CD4-positive, alpha-beta T cell treated with Interleukin-4 for 4 hours (primary cell): ENCODE data around the gene STAG3.
A peak's percentile ranks its signal among the peaks of the same experiment; 100 is the strongest.
"Not testable (repeated sequence)": the region's sequence is repeated elsewhere in the genome, so short reads cannot be mapped to it uniquely, and the experiment has no call there.

Experiments
- DNase-seq: peaks from one replicate; pipeline ENCODE4 v3.0.0-alpha.2; 2020

The STAG3 gene, protein sequence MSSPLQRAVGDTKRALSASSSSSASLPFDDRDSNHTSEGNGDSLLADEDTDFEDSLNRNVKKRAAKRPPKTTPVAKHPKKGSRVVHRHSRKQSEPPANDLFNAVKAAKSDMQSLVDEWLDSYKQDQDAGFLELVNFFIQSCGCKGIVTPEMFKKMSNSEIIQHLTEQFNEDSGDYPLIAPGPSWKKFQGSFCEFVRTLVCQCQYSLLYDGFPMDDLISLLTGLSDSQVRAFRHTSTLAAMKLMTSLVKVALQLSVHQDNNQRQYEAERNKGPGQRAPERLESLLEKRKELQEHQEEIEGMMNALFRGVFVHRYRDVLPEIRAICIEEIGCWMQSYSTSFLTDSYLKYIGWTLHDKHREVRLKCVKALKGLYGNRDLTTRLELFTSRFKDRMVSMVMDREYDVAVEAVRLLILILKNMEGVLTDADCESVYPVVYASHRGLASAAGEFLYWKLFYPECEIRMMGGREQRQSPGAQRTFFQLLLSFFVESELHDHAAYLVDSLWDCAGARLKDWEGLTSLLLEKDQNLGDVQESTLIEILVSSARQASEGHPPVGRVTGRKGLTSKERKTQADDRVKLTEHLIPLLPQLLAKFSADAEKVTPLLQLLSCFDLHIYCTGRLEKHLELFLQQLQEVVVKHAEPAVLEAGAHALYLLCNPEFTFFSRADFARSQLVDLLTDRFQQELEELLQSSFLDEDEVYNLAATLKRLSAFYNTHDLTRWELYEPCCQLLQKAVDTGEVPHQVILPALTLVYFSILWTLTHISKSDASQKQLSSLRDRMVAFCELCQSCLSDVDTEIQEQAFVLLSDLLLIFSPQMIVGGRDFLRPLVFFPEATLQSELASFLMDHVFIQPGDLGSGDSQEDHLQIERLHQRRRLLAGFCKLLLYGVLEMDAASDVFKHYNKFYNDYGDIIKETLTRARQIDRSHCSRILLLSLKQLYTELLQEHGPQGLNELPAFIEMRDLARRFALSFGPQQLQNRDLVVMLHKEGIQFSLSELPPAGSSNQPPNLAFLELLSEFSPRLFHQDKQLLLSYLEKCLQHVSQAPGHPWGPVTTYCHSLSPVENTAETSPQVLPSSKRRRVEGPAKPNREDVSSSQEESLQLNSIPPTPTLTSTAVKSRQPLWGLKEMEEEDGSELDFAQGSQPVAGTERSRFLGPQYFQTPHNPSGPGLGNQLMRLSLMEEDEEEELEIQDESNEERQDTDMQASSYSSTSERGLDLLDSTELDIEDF

DNA sequence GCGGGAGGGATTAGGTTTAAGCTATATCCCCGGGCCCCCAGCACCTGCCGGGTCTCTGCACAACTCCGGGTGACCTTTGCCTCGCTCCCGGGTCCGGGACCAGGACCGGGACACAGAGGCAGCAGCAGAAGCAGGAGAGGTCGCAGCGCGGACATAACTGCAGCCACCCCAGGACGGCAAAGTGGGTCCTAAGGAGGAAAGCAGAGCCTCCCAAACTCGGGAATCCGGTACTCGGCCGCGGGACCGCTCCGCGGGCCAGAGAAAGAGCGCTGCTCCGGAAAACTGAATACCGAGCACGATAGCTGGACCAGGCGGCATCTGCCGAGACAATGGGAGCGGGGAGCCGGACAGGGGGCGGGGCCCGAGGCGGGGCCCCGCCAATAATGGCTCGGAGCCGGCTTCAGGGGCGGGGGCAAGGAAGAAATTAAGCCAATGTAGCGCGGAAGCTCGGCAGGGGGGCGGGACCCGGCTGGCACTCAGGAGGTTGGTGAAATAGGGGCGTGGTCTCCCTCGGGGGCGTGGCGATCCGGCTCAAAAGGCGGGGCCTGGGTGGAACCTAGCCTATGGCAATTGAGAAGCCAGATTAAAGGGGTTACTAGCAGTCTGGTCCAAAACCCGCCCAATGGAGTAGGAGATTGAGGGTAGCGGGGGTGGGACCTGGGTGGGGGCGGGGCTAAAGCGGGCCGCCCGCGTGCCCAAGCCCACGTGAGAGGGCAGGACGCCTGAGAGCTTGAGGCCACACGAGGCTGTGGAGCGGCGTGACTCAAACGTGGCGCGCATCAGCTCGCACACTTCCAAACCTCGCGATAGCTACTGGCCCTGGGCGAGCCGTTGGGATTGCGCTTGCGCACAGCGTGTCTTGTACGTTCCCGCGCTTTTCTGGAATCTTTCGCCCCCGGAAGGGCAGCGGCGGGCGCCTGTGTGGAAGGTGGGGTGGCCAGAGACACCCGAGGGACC is at the start of gene STAG3, which contains the start of gene GPC2:
TSS of gene STAG3 (plus strand) at position 874 of the 957 bp plus-strand sequence. CDS start 2,639 bp downstream, outside the sequence.
TSS of gene GPC2 (minus strand) at position 337 of the 957 bp plus-strand sequence. CDS start at position 155, 182 bp downstream.
- DNase-seq: peak; percentile 97

DNA sequence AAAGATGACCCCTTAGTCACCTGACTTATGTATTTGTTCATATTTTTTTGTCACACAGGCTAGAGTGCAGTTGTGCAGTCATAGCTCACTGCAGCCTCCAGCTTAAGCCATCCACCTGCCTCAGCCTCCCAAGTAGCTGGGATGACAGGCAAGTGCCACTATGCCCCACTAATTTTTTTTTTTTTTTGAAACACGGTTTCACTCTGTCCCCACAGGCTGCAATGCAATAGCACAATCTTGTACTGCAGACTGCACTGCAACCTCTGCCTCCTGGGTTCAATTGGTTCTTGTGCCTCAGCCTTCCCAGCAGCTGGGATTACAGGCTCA is 49.1 kb upstream of the STAG3 start:
- DNase-seq: no peak

DNA sequence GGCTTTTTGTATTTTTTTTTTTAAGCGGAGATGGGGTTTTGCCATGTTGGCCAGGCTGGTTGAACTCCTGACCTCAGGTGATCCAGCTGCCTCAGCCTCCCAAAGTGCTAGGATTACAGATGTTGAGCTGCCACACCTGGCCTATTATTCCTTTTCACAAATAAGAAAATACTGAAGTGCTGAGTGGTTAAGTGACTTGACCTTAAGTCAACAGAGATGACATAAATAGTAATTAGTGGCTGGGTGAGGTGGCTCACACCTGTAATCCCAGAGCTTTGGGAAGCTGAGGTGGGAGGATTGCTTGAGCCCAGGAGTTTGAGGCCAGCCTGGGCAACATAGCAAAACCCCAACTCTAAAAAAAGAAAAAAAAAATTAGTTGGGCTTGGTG is 47.5 kb upstream of the STAG3 start:
- DNase-seq: not testable (repeated sequence)

DNA sequence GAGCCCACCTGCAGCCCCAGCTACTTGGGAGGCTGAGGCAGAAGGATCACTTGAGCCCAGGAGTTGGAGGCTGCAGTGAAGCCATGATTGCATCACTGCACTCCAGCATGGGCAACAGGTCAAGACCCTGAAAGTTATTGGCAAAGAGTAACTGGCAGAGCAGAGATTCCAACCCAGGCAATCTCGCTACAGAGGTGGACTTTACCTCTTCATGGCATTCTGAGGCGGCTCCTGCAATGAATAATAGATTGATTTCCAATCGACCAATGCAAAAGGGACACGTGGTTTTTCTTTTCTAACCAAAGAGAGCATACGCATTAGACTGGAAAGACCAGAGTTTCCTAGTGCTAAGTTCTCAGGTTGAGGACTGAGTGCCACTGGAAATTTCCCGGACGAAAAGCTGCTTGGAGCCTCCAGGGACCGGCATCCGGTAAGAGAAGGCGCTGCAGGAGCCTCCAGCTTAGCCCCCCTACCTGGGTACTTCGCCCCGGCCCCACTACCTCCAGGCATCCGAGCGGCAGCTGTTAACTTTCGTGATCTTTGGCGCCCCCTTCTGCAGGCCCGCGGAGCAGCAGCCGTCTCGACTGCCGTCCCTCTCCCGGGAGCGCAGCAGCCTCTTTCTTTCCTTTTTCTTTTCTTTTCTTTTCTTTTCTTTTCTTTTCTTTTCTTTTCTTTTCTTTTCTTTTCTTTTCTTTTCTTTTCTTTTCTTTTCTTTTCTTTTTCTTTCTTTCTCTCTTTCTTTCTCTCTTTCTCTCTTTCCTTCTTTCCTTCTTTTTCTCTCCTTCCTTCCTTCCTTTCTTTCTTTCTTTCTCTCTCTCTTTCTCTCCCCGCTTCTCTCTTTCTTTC is 46.9 kb upstream of the STAG3 start:
- DNase-seq: peak; percentile 75

DNA sequence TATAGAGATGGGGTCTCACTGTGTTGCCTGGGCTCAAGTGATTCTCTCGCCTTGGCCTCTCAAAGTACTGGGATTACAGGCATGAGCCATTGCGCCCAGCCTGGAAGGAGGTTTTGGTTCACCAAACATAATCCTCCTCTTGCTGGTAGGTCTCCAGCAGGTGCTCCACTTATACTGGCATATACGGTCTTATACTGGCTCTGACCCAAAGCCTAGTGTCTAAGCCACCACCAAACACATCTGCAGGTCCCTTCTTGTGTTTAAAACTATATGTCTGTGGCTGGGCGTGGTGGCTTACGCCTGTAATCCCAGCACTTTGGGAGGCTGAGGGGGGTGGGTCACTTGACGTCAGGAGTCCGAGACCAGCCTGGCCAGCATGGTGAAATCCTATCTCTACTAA is 45.6 kb upstream of the STAG3 start:
- no peak for DNase-seq

DNA sequence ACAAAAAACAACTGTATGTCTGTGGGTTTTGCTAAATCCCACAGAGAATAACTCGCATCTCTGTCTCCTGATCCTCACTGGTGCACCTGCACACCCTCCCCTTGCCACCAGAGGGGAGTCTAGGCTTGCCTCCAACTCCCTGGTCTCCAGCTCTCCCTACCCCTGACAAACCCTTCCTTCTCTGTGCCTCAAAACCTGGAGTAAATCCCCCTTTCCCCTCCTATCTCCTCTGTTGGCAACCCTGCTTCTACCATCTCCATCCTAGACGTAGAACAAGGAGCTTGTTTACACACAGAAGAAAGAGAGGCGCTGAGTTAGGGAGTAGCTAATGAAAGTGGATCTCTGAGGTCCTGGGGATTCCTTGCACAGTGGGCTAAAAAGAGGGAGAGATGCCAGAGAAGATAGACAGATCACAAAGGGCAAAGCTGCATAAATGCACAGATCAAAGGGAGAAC is 45.0 kb upstream of the STAG3 start:
- DNase-seq: peak; percentile 67

DNA sequence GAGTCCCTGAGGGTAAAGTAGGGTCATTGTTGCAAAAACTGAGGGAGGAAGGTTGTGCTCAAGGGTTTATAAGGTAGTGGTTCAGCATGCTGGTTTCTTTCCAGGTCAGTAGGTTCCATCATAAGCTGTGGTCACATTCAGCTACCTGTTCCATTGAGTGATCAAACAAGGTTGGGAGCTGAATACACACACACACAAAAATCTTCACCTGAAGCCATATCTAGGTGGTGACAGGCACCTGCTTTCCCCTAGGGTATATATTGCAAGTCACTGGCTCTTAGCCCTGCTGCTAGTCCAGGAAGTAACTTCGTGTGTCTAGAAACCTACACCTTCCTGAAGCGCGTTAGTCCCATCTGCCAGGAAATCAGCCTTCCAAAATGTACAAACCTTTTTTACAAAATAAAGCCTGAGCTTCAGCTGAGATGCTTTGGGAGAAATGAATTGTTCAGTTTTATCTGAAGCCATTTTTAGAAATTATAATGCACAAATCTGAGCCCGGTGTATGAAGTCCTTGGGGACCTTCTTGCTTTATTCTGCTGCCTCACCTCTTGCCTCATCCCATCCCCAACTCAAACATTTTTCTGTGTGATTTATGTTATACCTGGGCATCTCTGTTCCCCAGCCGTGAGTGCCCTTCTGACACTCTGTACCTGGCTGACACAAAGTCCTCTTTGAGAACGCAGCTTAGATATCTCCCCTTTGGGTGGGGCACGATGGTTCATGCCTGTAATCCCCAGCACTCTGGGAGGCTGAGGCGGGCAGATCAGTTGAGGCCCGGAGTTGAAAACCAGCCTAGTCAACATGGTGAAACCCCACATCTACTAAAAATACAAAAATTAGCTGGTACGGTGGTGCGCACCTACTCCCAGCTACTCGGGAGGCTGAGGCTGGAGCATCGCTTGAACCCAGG is 39.6 kb upstream of the STAG3 start:
- DNase-seq: no peak

DNA sequence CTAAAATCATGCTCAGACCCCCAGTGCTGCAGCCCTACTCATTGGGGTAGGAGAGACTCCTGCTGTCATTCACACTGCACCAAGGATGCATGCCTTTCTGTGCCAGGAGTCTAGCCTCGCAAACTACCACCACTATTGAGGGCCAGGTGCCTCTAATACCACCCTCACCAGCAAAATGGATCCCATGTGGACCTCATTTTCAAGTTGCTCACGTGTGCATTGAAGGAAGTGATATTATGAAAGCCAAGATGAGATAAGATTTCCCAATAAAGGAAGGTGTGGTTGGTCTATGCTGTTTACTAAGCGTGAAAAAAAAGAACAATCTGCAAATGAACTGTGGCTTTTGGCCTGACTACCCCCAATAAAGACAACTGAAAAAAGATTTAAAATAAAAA is 36.2 kb upstream of the STAG3 start:
- no peak for DNase-seq

DNA sequence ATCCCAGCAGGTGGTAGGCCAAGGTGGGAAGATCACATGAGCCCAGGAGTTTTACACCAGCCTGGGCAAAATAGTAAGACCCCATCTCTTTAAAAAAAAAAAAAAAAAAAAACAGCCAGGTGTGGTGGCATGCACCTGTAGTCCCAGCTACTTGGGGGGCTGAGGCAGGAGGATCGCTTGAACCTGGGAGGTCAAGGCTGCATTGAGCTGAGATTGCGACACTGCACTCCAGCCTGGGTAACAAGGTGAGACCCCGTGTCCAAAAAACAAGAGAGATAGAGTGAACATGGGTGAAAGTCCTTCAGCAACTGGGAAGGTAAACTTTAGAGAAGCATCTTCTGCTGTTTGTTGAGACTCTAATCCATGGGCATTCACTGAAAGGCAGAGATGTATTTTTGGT is 35.3 kb upstream of the STAG3 start:
- no peak for DNase-seq

DNA sequence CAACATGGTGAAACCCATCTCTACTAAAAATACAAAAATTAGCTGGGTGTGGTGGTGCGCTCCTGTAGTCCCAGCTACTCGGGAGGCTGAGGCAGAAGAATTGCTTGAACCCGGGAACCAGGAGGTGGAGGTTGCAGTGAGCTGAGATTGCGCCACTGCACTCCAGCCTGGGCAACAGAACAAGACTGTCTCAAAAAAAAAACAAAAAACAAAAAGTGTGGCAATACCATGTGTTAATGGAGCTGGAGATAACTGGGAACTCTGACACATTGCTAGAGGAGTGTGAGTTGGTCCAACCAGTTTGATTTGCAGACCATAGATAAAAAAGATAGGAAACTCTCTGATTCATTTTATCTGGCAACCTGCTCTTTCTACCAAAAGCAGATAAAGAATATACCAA is 31.4 kb upstream of the STAG3 start:
- not testable (repeated sequence) for DNase-seq

DNA sequence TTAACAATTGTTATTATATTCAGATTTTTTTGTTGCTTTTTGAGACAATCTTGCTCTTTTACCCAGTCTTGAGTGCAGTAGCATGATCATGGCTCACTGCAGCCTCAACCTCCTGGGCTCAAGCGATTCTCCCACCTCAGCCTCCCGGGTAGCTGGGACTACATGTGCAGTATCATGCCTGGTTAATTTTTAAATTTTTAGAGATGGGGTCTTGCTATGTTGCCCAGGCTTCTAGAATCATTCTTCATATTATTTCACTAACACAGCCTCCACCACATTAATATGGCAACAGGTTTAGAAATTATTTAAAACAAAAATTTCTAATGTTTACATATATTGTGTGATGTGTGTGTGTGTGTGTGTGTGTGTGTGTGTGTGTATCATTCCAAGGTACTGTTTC is 30.4 kb upstream of the STAG3 start:
- no peak for DNase-seq

DNA sequence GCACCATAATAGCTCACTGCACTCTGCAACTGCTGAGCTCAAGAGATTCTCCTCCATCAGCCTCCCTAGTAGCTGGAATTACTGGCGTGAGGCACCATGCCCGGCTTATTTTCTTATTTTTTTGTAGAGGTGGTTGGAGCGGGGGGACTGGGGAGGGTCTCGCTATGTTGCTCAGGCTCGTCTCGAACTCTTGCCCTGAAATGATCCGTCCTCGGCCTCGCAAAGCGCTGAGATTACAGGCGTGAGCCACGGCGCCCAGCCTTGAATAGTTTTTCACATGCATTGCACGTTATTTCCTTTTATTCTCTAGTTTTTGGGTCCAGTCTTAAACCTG is 29.5 kb upstream of the STAG3 start:
- no peak for DNase-seq

DNA sequence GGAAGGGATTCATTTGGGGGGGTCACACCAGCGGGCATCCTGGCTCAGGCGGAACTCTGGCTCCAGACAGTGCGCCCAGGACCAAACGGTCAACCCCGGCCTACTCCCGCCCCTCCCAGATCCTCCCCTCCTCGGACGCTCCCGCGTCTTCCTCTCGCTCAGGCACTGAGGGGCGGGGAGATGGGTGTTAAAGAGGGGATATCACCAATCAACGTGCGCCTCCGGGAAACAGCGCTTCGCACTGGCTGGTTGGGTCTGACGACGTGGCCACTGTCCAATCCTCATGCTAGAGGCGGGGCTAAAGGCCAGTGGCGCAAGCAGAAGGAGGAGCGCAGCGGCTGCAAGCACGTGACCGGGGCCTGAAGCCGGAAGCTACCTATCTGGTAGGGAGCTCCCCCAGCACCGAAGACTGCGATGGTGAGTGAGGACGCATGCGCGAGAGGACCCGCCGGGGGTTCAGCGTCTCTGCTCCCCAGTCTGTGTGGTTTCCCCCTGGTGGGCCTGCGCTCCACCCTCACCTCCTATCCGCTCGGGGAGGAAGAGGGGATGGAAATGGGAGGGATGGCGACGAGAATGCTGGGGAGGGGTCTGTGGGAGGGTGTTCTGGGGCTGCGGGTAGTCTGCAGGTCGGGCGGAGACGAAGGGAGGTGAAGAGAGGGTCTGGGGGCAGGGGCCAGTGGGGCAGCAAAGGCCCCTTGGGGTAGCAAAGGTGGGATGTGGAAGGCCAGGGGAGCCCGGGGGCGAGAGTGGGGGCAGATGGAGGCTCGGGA is 29.0 kb upstream of the STAG3 start, which contains the start of gene LAMTOR4:
TSS of gene LAMTOR4 (plus strand) at position 360 of the 770 bp plus-strand sequence. CDS start at position 415, 55 bp downstream.
- DNase-seq: peak; percentile 99

DNA sequence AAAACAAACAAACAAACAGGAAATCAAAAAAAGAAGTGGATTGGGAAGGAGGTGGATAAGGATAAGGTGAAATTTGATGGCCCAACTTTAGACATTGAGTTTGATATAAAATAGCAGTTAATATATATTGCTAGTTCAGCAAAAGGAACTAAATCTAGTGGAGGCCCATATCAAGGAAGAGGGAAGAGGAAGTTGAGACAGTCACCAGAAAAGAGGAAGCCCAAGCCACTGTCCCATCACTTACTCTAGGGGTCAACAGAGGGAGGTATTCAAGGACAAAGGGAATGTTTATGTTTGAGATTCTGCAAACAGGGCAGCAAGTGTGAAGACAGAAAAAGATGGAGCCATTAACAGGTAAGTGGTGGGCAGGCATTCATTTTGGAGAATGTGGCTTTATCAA is 25.3 kb upstream of the STAG3 start:
- DNase-seq: no peak

DNA sequence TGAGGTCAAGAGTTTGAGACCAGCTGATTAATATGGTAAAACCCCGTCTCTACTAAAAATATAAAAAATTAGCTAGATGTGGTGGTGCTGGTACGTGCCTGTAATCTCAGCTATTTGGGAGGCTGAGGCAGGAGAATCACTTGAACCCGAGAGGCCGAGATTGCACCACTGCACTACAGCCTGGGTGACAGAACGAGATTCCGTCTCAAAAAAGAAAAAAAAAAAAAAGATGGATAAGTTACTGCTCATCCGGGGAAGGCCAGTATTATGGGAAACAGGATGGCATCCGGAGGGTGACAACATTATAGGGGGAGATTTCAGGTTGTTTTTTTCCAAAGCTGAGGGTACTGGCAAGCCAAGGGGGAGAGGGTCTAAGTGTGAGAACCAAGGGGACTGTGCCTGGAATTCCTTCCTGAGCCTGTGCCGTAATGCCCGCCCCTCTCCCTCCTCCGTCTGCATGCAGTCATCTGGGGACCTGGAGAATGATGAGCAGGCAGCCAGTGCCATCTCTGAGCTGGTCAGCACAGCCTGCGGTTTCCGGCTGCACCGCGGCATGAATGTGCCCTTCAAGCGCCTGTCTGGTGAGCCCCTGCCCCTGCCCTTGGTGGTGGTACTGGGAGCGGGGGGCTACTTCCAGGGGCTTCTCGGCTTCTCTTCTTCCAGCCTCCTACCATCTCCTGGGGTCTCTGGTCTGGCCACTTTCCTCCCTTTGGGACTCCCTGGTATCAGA is 24.6 kb upstream of the STAG3 start:
- no peak for DNase-seq

DNA sequence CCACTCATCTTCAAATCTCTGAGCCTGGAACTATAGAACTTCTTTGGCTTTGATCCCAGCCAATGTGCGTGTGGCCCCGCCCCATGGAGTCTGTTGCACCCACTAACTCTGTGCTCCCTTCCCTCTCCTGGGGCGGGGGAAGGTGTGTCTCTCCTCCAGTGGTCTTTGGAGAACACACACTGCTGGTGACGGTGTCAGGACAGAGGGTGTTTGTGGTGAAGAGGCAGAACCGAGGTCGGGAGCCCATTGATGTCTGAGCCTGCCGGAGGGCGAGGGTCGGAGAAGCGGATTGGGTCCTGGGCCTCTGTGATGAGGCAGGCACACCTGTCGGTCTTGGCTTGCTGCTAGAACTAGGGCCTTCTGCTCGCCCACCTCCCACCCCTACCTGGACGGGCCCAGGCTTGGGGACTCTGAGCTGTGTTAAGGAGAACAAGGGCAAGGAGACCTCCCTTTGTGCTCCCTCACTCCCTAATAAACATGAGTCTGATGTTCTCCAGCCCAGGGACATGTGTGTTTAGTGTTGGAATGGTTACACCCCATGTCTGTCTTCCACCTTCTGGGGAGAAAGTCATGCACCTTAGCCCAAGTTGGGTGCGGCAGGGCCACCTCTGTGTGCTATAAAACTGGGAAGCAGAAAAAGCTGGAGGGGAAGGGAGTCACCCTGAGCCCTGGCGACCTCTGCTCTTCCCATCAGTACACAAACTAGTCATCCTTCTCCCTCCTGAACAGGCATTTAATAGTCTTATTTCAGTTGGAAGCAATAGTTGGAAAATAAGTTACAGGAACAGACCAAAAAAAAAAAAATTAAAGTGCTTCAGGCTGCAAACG is 23.8 kb upstream of the STAG3 start:
- DNase-seq: no peak
